Stimulated activated CD4-positive, alpha-beta T cell treated with anti-CD3 and anti-CD28 coated beads, Interleukin-1b, Interleukin-23, amount 100 ng/mL, for 4 hours (primary cell): ENCODE results near the gene ZNF627.
"Not testable (repeated sequence)": the region's sequence is repeated elsewhere in the genome, so short reads cannot be mapped to it uniquely, and the experiment has no call there.

ENCODE experiments used
- DNase-seq, 2 donors: peaks; one replicate each; pipeline ENCODE4 v3.0.0-alpha.2; 2020; ENCODE audit warnings: low read depth in 2 of 2

The ZNF627 gene

DNA sequence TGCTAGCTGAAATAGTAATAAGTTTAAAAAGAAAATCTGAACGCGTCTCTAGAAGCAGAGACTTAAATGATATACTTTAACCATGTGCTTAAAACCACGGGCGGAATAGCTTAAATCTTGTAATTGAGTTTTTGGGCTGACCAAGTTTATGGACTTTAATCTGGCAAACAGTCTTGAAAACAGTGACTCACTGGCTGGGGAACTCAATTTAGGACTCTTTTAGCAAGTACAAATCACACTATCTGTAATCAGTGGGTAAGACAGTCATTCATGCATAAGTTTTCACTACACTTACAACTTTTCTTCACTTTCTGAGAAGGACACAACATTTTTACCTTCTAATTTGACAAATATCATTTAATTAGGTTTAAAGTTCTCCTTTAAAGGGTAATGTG lies 26.8 kb downstream of the ZNF627 start:
- DNase-seq = no peak

DNA sequence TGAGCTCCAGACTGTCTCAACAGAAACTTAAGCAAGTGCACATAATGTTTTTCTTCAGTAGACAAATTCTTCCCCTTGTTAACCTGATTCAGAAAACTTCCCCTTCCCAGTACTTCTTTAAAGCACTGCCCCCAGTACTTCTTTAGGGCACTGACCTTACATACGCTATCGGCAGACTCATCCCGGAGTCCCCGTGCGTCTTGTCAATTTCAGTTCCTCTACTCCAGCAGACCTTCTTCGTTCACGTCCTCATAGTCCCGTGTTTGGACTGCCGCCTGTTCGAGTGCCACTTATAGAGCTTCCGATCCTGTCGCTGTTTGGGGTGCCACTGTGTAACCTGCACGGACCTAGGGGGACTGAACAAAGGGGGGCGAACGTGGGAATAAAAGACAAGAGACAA lies 29.0 kb downstream of the ZNF627 start:
- no peak for DNase-seq

DNA sequence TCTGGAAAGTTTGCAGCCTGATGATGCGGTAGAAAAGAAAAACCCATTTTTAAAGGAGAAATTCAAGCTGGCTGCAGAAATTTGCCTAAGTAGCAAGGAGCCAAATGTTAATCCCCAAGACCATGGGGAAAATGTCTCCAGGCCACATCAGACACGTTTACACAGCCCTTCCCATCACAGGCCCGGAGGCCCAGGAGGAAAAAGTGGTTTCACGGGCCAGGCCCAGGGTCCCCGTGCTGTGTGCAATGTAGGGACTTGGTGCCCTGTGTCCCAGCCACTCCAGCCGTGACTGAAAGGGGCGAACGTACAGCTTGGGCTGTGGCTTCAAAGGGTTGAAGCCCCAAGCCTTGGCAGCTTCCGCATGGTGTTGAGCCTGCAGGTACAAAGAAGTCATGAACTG lies 35.9 kb downstream of the ZNF627 start:
- no peak for DNase-seq

DNA sequence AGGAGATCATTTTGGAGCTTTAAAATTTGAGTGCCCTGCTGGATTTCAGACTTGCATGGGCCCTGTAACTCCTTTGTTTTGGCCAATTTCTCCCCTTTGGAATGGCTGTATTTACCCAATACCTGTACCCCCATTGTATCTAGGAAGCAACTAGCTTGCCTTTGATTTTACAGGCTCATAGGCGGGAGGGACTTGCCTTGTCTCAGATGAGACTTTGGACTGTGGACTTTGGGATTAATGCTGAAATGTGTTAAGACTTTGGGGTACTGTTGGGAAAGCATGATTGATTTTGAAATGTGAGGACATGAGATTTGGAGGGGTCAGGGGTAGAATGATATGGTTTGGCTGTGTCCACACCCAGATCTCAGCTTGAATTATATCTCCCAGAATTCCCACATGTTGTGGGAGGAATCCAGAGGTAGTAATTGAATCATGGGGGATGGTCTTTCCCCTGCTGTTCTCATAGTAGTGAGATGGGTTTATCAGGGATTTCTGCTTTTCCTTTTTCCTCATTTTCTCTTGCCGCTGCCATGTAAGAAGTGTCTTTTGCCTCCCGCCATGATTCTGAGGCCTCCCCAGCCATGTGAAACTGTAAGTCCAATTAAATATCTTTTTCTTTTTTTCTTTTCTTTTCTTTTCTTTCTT lies 36.9 kb downstream of the ZNF627 start:
- not testable (repeated sequence) for DNase-seq

DNA sequence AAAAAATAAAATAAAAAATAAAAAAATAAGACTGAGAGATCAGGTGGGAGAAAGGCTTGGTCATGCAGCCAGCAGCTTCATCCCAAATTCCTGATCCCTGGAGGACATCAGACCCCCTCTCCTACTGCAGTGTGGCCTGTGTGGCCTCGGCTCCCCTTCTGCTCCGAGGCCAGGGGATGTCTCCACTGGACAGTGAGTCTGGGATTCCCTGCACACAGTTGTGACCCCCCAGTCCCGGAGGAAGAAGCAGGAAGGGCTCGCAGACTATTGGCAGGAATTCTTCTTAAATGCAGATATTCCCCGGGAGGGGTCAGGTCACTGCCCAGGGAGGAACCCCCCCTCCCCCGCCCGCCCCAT lies 41.9 kb downstream of the ZNF627 start:
- no peak for DNase-seq

DNA sequence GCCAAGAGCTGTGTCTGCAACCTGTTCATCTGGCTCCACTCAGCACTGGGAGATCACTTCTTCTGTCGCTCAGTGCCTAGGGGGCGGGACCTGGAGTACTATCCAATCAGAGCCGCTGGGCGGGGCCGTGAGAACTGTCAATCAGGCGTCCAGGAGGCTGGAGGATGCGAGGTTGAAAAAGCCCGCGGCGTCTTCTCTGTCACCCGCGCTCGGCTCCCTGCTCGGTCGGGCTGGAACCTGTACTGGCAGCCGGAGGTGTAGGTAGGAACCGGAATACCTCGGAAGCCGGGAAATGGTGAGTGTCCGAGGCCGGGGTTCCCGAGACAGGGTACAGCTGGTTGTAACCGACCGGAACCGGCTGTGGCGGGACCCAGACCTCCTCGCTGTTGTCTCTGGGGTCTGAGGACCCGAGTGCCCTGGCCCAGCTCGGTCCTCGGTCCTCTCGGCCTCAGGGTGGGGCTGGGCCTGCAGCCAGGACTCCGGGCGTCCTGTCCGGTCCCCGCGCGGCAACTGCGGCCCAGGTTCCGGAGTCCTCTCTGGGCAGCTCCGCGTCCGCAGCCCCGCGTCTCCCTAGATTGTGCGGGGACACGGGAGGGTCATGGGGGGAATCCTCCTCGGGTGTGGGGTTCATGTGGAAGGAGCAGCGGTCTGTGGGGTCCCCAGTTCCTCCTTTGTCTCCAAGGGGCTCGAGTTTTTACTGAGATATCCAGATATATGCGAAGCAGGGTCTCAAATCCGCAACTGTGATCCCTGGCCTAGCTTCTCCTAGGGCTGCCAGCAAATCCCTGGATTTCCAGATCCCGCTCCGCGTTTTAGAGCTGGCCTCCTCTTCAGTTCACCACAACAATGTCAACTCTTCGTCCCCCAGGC lies 42.6 kb downstream of the ZNF627 start:
- DNase-seq = peak; percentile 65 to 85

DNA sequence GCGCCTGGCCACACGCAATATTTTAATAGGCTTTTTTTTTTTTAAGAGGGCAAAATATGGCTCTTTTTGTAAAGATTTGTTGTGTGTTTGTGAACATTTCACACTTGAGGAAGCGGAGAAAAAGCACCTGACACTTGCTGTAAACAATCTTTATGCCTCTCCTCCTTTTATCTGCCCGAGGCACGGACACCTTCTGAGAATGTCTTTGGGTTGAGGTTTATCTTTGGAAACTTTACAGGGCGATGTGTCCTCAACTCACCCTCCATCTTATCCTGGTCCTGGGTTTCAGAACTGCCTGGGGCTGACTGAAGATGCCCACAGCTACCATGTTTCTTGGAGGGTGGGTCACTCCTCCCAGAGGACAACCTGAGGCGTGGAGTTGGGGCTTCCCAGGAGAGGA lies 44.0 kb downstream of the ZNF627 start:
- no peak for DNase-seq

DNA sequence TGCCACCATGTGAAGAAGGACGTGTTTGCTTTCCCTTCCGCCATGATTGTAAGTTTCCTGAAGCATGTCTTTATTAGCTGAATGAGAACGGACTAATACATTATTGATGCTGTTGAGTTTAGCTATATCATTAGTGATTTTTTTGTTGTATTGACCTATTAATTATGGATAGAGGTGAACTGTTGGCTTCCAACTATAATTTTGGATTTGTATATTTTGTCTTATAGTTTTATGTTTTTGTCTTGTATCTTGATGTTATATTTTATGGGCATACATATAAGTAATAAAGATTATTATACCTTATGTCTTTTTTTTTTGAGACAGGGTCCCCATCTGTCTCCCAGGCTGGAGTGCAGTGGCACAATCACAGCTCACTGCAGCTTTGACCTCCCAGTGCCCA lies 45.6 kb downstream of the ZNF627 start:
- DNase-seq = no peak

DNA sequence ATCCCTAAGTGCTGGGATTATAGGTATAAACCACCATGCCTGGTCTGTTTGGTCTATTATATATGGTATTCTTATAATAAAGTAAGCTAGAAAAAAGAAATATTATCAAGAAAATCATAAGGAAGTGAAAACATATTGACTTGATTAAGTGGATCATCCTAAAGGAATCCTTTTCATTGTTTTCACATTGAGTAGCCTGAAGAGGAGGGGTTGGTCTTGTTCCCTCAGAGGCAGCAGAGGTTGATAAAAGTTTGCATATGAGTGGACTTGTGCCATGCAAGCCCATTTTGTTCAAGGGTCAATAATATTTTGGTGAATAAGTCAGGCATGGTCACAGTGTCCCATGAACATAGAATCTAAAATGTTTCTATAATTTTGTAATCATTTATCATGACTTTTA lies 52.7 kb downstream of the ZNF627 start:
- no peak for DNase-seq

DNA sequence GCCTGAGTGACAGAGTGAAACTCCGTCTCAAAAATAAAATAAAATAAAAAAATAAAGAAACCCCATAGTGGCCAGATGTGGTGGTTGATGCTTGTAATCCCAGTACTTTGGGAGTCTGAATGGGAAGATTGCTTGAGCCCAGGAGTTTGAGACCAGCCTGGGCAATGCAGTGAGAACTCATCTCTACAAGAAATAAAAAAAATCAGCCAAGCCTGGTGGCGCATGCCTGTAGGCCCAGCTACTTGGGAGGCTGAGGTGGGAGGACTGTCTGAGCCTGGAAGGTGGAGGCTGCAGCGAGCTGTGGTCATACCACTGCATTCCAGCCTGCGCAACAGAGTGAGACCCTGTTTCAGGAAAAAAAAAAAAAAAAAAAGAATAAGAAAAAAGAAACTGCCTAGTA lies 53.8 kb downstream of the ZNF627 start:
- DNase-seq = no peak

DNA sequence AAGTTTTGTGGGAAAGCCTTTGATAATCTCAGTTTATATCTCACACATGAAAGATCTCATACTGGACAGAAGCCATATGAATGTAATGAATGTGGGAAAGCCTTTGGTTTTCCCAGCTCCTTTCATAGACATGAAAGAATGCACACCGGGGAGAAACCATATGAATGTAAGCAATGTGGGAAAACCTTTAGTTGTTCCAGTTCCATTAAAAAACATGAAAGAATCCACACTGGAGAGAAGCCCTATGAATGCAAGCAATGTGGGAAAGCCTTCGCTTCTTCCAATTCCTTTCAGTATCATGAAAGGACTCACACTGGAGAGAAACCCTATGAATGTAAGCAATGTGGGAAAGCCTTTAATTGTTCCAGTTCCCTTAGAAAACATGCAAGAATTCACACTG lies 54.8 kb downstream of the ZNF627 start:
- DNase-seq = no peak

DNA sequence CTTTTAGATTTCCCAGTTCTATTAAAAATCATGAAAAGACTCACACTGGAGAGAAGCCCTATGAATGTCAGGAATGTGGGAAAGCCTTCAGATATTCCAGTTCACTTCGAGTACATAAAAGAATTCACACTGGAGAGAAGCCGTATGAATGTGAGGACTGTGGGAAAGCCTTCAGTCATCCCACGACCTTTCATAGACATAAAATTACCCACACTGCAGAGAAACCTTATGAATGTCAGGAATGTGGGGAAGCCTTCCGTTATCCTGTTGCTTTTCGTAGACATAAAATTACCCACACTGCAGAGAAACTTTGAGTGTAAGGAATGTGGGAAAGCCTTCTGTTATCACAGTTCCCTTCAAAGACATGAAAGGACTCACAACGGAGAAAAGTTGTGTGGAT lies 55.2 kb downstream of the ZNF627 start:
- DNase-seq = no peak

DNA sequence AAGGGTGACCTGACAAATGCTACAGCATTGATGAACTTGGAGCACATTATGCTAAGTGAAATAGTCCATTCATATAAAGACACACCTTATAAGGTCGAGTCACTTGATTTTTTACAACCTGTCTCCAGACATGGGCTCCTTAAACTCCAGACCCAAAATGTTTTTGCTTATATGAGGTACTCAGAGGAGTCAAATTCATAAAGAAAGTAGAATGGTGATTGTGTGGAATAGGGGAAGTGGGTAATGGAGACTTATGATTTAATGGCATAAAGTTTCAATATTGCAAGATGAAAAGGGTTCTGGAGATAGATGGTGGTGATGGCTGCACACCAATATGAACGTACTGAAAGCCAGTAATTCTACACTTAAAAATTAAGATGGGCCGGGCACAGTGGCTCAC lies 59.3 kb downstream of the ZNF627 start:
- DNase-seq = no peak

DNA sequence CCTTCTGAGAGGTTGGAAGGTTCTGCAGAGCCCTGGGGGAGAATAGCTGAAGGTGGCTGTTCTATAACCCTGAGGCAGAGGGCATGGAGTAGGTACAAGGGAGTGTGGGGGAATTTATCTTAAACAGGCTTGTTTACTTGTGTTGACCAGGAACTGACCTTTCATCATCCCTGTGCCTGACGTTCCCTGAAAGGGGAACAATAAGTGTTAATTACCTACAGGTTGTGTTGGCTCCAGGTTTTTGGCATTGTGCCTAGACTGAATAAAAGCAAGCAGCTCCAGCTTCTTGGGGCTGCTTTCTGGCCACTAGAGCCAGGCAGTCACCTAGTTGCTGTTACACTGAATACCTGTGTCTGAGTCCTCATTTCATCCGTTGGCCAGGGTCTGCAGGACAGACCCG lies 60.0 kb downstream of the ZNF627 start:
- DNase-seq = no peak

DNA sequence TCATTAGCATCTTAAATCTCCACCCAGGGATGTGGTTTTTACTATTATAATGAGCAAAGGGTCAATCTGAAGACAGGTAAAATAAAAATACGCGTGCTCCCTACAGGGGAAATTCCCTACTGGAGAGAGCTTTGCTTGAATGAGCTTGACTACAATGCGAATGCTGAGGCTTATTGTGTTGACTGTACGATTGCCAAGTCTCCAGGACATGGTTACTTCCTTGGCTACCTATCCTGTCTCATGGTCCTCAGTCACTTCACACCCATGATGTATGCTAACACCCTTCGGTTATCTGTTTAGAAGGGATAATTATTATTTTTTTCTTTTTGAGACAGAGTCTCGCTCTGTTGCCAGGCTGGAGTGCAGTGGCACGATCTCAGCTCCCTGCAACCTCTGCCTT lies 61.7 kb downstream of the ZNF627 start:
- no peak for DNase-seq

DNA sequence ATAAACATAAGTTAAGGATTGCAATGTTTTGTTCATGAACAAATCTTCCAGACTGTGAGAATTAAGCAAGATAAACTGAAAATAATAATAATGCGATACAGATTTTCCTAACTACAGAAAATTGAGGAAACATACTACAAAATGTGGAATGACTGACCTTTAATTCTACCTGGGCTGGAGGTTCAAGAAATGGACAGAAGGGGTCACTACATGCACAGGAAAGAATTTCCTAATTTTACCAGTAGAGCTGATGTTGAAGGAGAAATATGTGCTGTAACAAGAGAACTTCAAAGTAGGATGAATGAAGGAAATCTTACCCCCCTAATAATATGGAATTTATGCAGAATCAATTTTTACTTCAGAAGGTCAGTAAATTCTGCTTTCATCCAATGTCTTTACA lies 62.3 kb downstream of the ZNF627 start:
- no peak for DNase-seq

DNA sequence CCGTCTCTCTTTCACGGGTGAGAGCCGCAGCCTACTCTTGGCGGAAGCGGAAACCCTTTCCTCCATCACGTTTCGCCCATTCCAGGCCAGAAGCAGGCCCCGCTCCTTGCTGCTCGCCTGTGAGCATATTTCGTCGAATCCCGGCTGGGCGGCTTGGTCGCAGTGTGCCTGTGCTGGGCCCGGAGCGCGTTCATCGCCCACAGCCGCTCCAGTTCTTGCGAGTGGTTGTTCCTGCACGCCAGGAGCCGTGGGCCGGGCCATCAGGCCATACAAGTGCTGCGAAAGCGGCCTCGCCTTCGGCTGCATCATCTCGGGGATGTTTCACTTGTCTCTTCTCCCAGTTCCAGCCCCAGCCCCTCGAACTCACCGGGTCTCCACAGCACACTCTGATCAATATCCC lies 65.0 kb downstream of the ZNF627 start:
- no peak for DNase-seq

DNA sequence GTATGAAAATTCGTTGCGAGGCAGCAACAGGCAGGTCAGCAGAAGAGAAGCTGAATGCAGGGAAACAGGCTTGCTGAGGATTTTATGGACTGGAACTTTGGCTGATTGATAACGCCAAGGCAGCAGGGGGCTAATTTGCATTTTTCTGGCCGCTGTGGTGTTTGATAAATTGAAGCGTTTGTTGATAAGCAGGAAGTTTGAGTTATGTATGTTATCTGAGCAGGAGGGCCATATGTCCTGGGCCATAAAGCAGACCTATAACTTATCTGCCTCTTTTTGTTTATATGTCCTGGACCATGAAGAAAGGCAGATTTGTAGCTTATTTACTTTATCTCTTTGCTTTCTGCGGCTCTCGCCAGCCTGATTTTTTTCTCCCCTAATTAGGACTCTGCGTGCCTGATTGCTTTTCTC lies 65.9 kb downstream of the ZNF627 start:
- DNase-seq = no peak
